H9 (cell line): Measurements from ENCODE around the gene TMEM163. TPM values are rescaled to one million over a fixed set of nuclear protein-coding genes. Genes with fewer than 3 reads are reported as not detected.

Experiments used
- DNase-seq: peaks from one replicate; pipeline ENCODE4 v3.0.0-alpha.2; 2017
- H2AFZ ChIP-seq: one replicate; pipeline ENCODE4 v1.6.1; 2013; ENCODE audit warnings: mild to moderate bottlenecking, low read length, control low read depth, moderate library complexity
- H2AK5ac ChIP-seq: 2 replicates; pipeline ENCODE4 v1.6.1; 2013; ENCODE audit warnings: low read length, control low read depth, mixed read lengths; ENCODE audit not compliant: insufficient read length
- H2BK120ac ChIP-seq: one replicate; pipeline ENCODE4 v1.6.1; 2013; ENCODE audit warnings: low read depth, mild to moderate bottlenecking, low read length, control low read depth, inconsistent platforms; ENCODE audit not compliant: poor library complexity, severe bottlenecking
- H2BK12ac ChIP-seq: 2 replicates; pipeline ENCODE4 v1.6.1; 2013; ENCODE audit warnings: low read length, control low read depth, mixed read lengths, low read depth; ENCODE audit not compliant: insufficient read length
- H2BK15ac ChIP-seq: 2 replicates; pipeline ENCODE4 v1.6.1; 2013; ENCODE audit warnings: low read depth, low read length, control low read depth
- H2BK20ac ChIP-seq: one replicate; pipeline ENCODE4 v1.6.1; 2013; ENCODE audit warnings: low read depth, mild to moderate bottlenecking, low read length, control low read depth, inconsistent platforms; ENCODE audit not compliant: poor library complexity, severe bottlenecking
- H2BK5ac ChIP-seq: 2 replicates; pipeline ENCODE4 v1.6.1; 2013; ENCODE audit warnings: low read length, control low read depth, mixed read lengths; ENCODE audit not compliant: insufficient read length
- H3K14ac ChIP-seq: 2 replicates; pipeline ENCODE4 v1.6.1; 2013; ENCODE audit warnings: low read length, control low read depth; ENCODE audit not compliant: insufficient read depth
- H3K18ac ChIP-seq: 2 replicates; pipeline ENCODE4 v1.6.1; 2013; ENCODE audit warnings: low read depth, mild to moderate bottlenecking, mixed read lengths, low read length, control low read depth; ENCODE audit not compliant: insufficient read length
- H3K23ac ChIP-seq: 2 replicates; pipeline ENCODE4 v1.6.1; 2013; ENCODE audit warnings: low read length, control low read depth, mixed read lengths, low read depth; ENCODE audit not compliant: insufficient read length
- H3K23me2 ChIP-seq: 2 replicates; pipeline ENCODE4 v1.6.1; 2013; ENCODE audit warnings: low read depth, mild to moderate bottlenecking, mixed read lengths, low read length, control low read depth; ENCODE audit not compliant: insufficient read length, poor library complexity, severe bottlenecking
- H3K27ac ChIP-seq: 2 replicates; pipeline ENCODE4 v1.5.1; 2013; ENCODE audit warnings: low read length, control low read depth, mixed read lengths, low read depth; ENCODE audit not compliant: insufficient read length
- H3K27me3 ChIP-seq: 2 replicates; pipeline ENCODE4 v1.6.1; 2013; ENCODE audit warnings: low read length, control low read depth, inconsistent platforms; ENCODE audit not compliant: insufficient read depth
- H3K4ac ChIP-seq: 2 replicates; pipeline ENCODE4 v1.6.1; 2013; ENCODE audit warnings: low read depth, mild to moderate bottlenecking, control low read depth, inconsistent platforms, low read length, moderate library complexity
- H3K4me1 ChIP-seq: 2 replicates; pipeline ENCODE4 v1.6.1; 2013; ENCODE audit warnings: low read length, control low read depth, inconsistent platforms; ENCODE audit not compliant: insufficient read depth
- H3K4me2 ChIP-seq: 2 replicates; pipeline ENCODE4 v1.6.1; 2013; ENCODE audit warnings: low read length, control low read depth, mixed read lengths; ENCODE audit not compliant: insufficient read length, insufficient read depth
- H3K56ac ChIP-seq: 2 replicates; pipeline ENCODE4 v1.6.1; 2013; ENCODE audit warnings: low read depth, mild to moderate bottlenecking, mixed read lengths, low read length, control low read depth; ENCODE audit not compliant: insufficient read length
- H3K79me1 ChIP-seq: 2 replicates; pipeline ENCODE4 v1.6.1; 2013; ENCODE audit warnings: low read depth, mild to moderate bottlenecking, moderate library complexity, low read length, control low read depth, inconsistent platforms; ENCODE audit not compliant: insufficient read depth, poor library complexity, severe bottlenecking
- H3K79me2 ChIP-seq: 2 replicates; pipeline ENCODE4 v1.6.1; 2013; ENCODE audit warnings: low read length, control low read depth, inconsistent platforms; ENCODE audit not compliant: insufficient read depth
- H3K9ac ChIP-seq: 2 replicates; pipeline ENCODE4 v1.6.1; 2013; ENCODE audit warnings: low read length, control low read depth, mixed read lengths; ENCODE audit not compliant: insufficient read length; ENCODE audit errors: extremely low read depth
- H3K9me3 ChIP-seq: one replicate; pipeline ENCODE4 v1.6.1; 2013; ENCODE audit warnings: low read depth, low read length, inconsistent platforms; ENCODE audit not compliant: control insufficient read depth
- H3T11ph ChIP-seq: one replicate; pipeline ENCODE4 v1.6.1; 2013; ENCODE audit warnings: mild to moderate bottlenecking, low read length, control low read depth, inconsistent platforms
- H4K20me1 ChIP-seq: one replicate; pipeline ENCODE4 v1.6.1; 2013; ENCODE audit not compliant: control insufficient read depth, insufficient read length, insufficient read depth
- H4K5ac ChIP-seq: 2 replicates; pipeline ENCODE4 v1.6.1; 2013; ENCODE audit warnings: low read depth, mild to moderate bottlenecking, mixed read lengths, low read length, control low read depth; ENCODE audit not compliant: insufficient read length
- H4K8ac ChIP-seq: replicated peaks from 2 replicates; pipeline ENCODE4 v1.6.1; 2013; ENCODE audit warnings: low read length, control low read depth, mixed read lengths, low read depth; ENCODE audit not compliant: insufficient read length
- H4K91ac ChIP-seq: 2 replicates; pipeline ENCODE4 v1.6.1; 2013; ENCODE audit warnings: low read depth, mild to moderate bottlenecking, moderate library complexity, mixed read lengths, low read length, control low read depth; ENCODE audit not compliant: insufficient read length
- H3K27ac Mint-ChIP-seq, 3 experiments: 2 replicates in 2 of 3; 3 replicates in 1 of 3; pipeline ENCODE4 v1.8.0; 2020 to 2021; ENCODE audit warnings: mixed read lengths in 3 of 3, mild to moderate bottlenecking in 1 of 3, moderate library complexity in 1 of 3
- H3K27me3 Mint-ChIP-seq: 2 replicates; pipeline ENCODE4 v1.8.0; 2021; ENCODE audit warnings: low read depth, mild to moderate bottlenecking, moderate library complexity, mixed read lengths
- H3K36me3 Mint-ChIP-seq, 3 experiments: 2 replicates in 2 of 3; 3 replicates in 1 of 3; pipeline ENCODE4 v1.8.0; 2020 to 2021; ENCODE audit warnings: low read depth in 3 of 3, mixed read lengths in 3 of 3; ENCODE audit not compliant: insufficient read depth in 1 of 3
- H3K4me1 Mint-ChIP-seq, 2 experiments: 2 replicates each; pipeline ENCODE4 v1.8.0; 2020; ENCODE audit warnings: mixed read lengths in 2 of 2
- H3K4me3 Mint-ChIP-seq, 2 experiments: 2 replicates in 1 of 2; 3 replicates in 1 of 2; pipeline ENCODE4 v1.8.0; 2020 to 2021; ENCODE audit warnings: mild to moderate bottlenecking in 2 of 2, mixed read lengths in 2 of 2, moderate library complexity in 1 of 2
- H3K9me3 Mint-ChIP-seq, 2 experiments: 2 replicates in 1 of 2; 3 replicates in 1 of 2; pipeline ENCODE4 v1.8.0; 2020; ENCODE audit warnings: mild to moderate bottlenecking in 2 of 2, mixed read lengths in 2 of 2, moderate library complexity in 1 of 2
- CTCF ChIP-seq: fragments of 200-600 bp; sonication (generic); conservative IDR thresholded peaks from 3 replicates; pipeline ENCODE4 v1.8.0; 2021; ENCODE audit warnings: antibody characterized with exemption, mild to moderate bottlenecking
- WGBS: extraction: QIAGEN DNeasy Blood & Tissue Kit; methylation state at CpG from one replicate; pipeline ENCODE4 v1.1.7; 2013; ENCODE audit warnings: missing lambda C conversion rate, low lambda C conversion rate, mixed read lengths; ENCODE audit not compliant: insufficient read length; ENCODE audit errors: extremely low coverage; 5-methylcytosine and 5-hydroxymethylcytosine counted together
- total RNA-seq: library from RNA; stranded (reverse); gene quantifications from 2 replicates; pipeline ENCODE4 v1.2.1, GENCODE V29; 2021

TMEM163 gene
- total RNA-seq, 1 experiment from 2014 or later, result 0.39 TPM

- Mint-ChIP-seq H3K4me1 (peaks cover 16 to 19% of the 10 kb centered on the region in 2 experiments), H3K9me3 (no peaks in the 10 kb centered on the region), H3K4me3 (no peak overlapping the region), H3K27ac (no peak overlapping the region; a peak in 1 of 7 replicates), H3K36me3 (no peaks in the 10 kb centered on the region; a peak in 1 of 7 replicates), H3K27me3 (no peaks in the 10 kb centered on the region)
- Histone ChIP-seq H3K4me1 (no peaks in the 10 kb centered on the region), H3K56ac (no peak overlapping the region), H3T11ph (no peak overlapping the region), H2AFZ (no peak overlapping the region), H3K79me1 (no peaks in the 10 kb centered on the region), H3K27ac (no peak overlapping the region), H3K23ac (no peak overlapping the region), H3K4me2 (no peak overlapping the region), H2BK15ac (no peak overlapping the region), H4K91ac (no peak overlapping the region), H2BK12ac (no peak overlapping the region), H3K27me3 (no peaks in the 10 kb centered on the region), H3K9ac (no peak overlapping the region), H4K8ac (no peak overlapping the region), H3K9me3 (no peaks in the 10 kb centered on the region), H3K4ac (no peak overlapping the region), H3K18ac (no peak overlapping the region), H2BK20ac (no peak overlapping the region), H3K79me2 (no peaks in the 10 kb centered on the region), H3K23me2 (no peaks in the 10 kb centered on the region), H2BK120ac (no peak overlapping the region), H2AK5ac (no peak overlapping the region), H2BK5ac (no peak overlapping the region), H3K14ac (no peak overlapping the region), H4K5ac (no peak overlapping the region), H4K20me1 (no peaks in the 10 kb centered on the region)
- WGBS, result no CpG with 5 or more reads among the region's 10 CpGs
- no peak for TF ChIP-seq CTCF
- no peak for DNase-seq
These were observed 144.0 kb downstream of the TMEM163 start for GRCh38 chr2:134574611-134575330.
